HEK293T (cell line): ENCODE results near the gene MUCL3.

Experiments
- CTCF ChIA-PET: fragments of 350-600 bp; formaldehyde crosslinking; extraction: SDS; loops from one replicate; lab custom pipeline; 2021; ENCODE audit warnings: antibody characterized with exemption, inconsistent platforms; lab: Yijun Ruan, JAX
- POLR2A ChIA-PET: fragments of 350-600 bp; formaldehyde crosslinking; extraction: SDS; loops from one replicate; lab custom pipeline; 2020; ENCODE audit warnings: antibody characterized with exemption, inconsistent platforms; lab: Yijun Ruan, JAX
- DNase-seq: peaks from one replicate; pipeline ENCODE4 v3.0.0; 2012; ENCODE audit warnings: mixed read lengths; ENCODE audit errors: extremely low spot score
- ARNT ChIP-seq: fragments of 450-650 bp; IDR thresholded peaks from 2 replicates; pipeline ENCODE4 v1.6.1; 2017; ENCODE audit warnings: mild to moderate bottlenecking
- BHLHE40 ChIP-seq: fragments of 450-650 bp; IDR thresholded peaks from 2 replicates; pipeline ENCODE4 v1.6.1; 2016; ENCODE audit warnings: mild to moderate bottlenecking, moderate library complexity, borderline replicate concordance
- CTBP1 ChIP-seq: fragments of 450-650 bp; IDR thresholded peaks from 2 replicates; pipeline ENCODE4 v1.6.1; 2016; ENCODE audit warnings: borderline replicate concordance
- ELF4 ChIP-seq: fragments of 450-650 bp; IDR thresholded peaks from 2 replicates; pipeline ENCODE4 v1.6.1; 2017; ENCODE audit warnings: antibody characterized with exemption
- FOXA1 ChIP-seq: fragments of 450-650 bp; IDR thresholded peaks from 2 replicates; pipeline ENCODE4 v1.6.1; 2016; ENCODE audit warnings: mild to moderate bottlenecking
- FOXK2 ChIP-seq: fragments of 450-650 bp; IDR thresholded peaks from 2 replicates; pipeline ENCODE4 v1.6.1; 2016; ENCODE audit warnings: mild to moderate bottlenecking
- FOXM1 ChIP-seq: fragments of 450-650 bp; IDR thresholded peaks from 2 replicates; pipeline ENCODE4 v1.6.1; 2017; ENCODE audit warnings: mild to moderate bottlenecking, borderline replicate concordance
- HDGF ChIP-seq: fragments of 450-650 bp; IDR thresholded peaks from 2 replicates; pipeline ENCODE4 v1.6.1; 2017; ENCODE audit warnings: antibody characterized with exemption, borderline replicate concordance
- L3MBTL2 ChIP-seq: fragments of 450-650 bp; conservative IDR thresholded peaks from 2 replicates; pipeline ENCODE4 v1.6.1; 2016; ENCODE audit warnings: mild to moderate bottlenecking
- LEF1 ChIP-seq: fragments of 450-650 bp; IDR thresholded peaks from 2 replicates; pipeline ENCODE4 v1.6.1; 2017; ENCODE audit warnings: mild to moderate bottlenecking, borderline replicate concordance
- NFRKB ChIP-seq: fragments of 450-650 bp; IDR thresholded peaks from 2 replicates; pipeline ENCODE4 v1.6.1; 2016; ENCODE audit warnings: mild to moderate bottlenecking, moderate library complexity
- PKNOX1 ChIP-seq: fragments of 450-650 bp; IDR thresholded peaks from 2 replicates; pipeline ENCODE4 v1.6.1; 2016
- SP1 ChIP-seq: fragments of 450-650 bp; IDR thresholded peaks from 2 replicates; pipeline ENCODE4 v1.6.1; 2017
- SUZ12 ChIP-seq: fragments of 450-650 bp; IDR thresholded peaks from 2 replicates; pipeline ENCODE4 v1.6.1; 2016; ENCODE audit warnings: mild to moderate bottlenecking
- TARDBP ChIP-seq: fragments of 450-650 bp; IDR thresholded peaks from 2 replicates; pipeline ENCODE4 v1.6.1; 2016
- ZNF384 ChIP-seq: fragments of 450-650 bp; IDR thresholded peaks from 2 replicates; pipeline ENCODE4 v1.6.1; 2016

Gene MUCL3

DNA sequence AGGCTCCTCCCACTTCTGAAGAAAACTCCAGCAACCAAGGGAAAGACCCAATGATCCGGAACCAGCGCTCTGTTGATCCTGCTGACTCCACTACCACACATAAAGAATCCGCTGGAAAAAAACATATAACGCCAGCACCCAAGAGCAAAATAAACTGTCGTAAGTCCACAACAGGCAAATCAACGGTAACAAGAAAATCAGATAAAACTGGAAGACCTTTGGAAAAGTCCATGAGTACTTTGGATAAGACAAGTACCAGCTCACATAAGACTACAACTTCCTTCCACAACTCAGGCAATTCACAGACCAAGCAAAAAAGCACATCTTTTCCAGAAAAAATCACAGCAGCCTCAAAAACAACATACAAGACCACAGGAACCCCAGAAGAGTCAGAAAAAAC lies 8.0 kb downstream of the MUCL3 start:
- no peak for DNase-seq
- TF ChIP-seq LEF1 (no peak), ELF4 (no peak), CTBP1 (no peak), NFRKB (no peak), ZNF384 (no peak), L3MBTL2 (no peak), SUZ12 (no peak), SP1 (no peak), HDGF (no peak), FOXK2 (no peak), PKNOX1 (no peak), TARDBP (no peak), ARNT (no peak), FOXM1 (no peak), FOXA1 (no peak), BHLHE40 (no peak)
- ChIA-PET CTCF (no interaction called here), POLR2A (no interaction called here)

DNA sequence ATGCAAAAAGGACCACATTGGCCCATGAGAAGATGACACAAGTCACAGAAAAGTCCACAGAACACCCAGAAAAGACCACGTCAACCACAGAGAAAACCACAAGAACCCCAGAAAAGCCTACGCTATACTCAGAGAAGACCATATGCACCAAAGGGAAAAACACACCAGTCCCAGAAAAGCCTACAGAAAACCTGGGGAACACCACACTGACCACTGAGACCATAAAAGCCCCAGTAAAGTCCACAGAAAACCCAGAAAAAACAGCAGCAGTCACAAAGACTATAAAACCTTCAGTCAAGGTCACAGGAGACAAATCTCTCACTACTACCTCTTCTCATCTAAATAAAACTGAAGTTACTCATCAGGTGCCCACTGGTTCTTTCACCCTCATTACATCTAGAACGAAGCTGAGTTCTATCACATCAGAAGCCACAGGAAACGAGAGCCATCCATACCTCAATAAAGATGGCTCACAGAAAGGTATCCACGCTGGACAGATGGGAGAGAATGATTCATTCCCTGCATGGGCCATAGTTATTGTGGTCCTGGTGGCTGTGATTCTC lies 11.2 kb downstream of the MUCL3 start:
- ChIA-PET CTCF (no interaction called here), POLR2A (no interaction called here)
- no peak for DNase-seq
- TF ChIP-seq BHLHE40 = no peak
- no peak for TF ChIP-seq L3MBTL2
- no peak for TF ChIP-seq ELF4
- TF ChIP-seq NFRKB = no peak
- TF ChIP-seq LEF1 = no peak
- no peak for TF ChIP-seq ARNT
- TF ChIP-seq FOXM1 = no peak
- TF ChIP-seq SUZ12 = no peak
- TF ChIP-seq FOXK2 = no peak
- no peak for TF ChIP-seq TARDBP
- no peak for TF ChIP-seq CTBP1
- TF ChIP-seq SP1 = no peak
- no peak for TF ChIP-seq ZNF384
- TF ChIP-seq PKNOX1 = no peak
- no peak for TF ChIP-seq HDGF

- no peak for TF ChIP-seq FOXK2
- no peak for TF ChIP-seq NFRKB
- TF ChIP-seq L3MBTL2 = no peak
- no peak for TF ChIP-seq ZNF384
- TF ChIP-seq FOXA1 = no peak
- TF ChIP-seq LEF1 = no peak
- TF ChIP-seq TARDBP = no peak
- TF ChIP-seq PKNOX1 = no peak
- POLR2A ChIA-PET = interaction anchor here (1.0 to 1.1 kb wide), 3 partner anchors 28 to 118 kb away, joined by 3 to 8 read pairs (median 5); no protein-coding TSS in a partner anchor
- no peak for DNase-seq
- CTCF ChIA-PET = no interaction called here
These were observed 14.0 kb downstream of the MUCL3 start for GRCh38 chr6:30954631-30955366.

- CTCF ChIA-PET = interaction anchor here (0.6 to 1.1 kb wide), 2 partner anchors 132 to 258 kb away, joined by 3 to 7 read pairs; no protein-coding TSS in a partner anchor
These were observed 14.7 kb downstream of the MUCL3 start for GRCh38 chr6:30955367-30956042.

More at GRCh38 chr6:30955367-30956042, 14.7 kb downstream of the MUCL3 start:
- peak; percentile 63 for DNase-seq
- TF ChIP-seq ELF4 (no peak), FOXK2 (no peak), NFRKB (no peak), FOXA1 (no peak), CTBP1 (no peak), L3MBTL2 (peak; percentile 60; the same call in 1 of the 2 replicates), HDGF (no peak), ARNT (no peak), TARDBP (no peak), SUZ12 (no peak), BHLHE40 (no peak), LEF1 (no peak), ZNF384 (no peak), PKNOX1 (peak; percentile 50; the same call in 1 of the 2 replicates), FOXM1 (peak; percentile 52; the same call in 1 of the 2 replicates)
- POLR2A ChIA-PET = interaction anchor here (0.6 to 1.2 kb wide), 8 partner anchors 12 to 117 kb away, joined by 3 to 8 read pairs (median 4); partner anchors contain the start of gene DDR1
